ENCODE measurements around the gene CCDC85B. TPM values are rescaled to one million over a fixed set of nuclear protein-coding genes. Genes with fewer than 3 reads are reported as not detected.

CCDC85B gene
- total and polyA plus RNA-seq, 12 donors = 0.16 to 162 (median 58.4) TPM

- intact Hi-C loops (cut with DNase I) = no loop called here
- no peaks in the 10 kb centered on the region for H3K9me3 ChIP-seq (replicated peaks in 1 of 3)
- TF ChIP-seq CTCF (IDR thresholded peaks at IDR 0.05) = no peak
- TF ChIP-seq POLR2A (IDR thresholded peaks at IDR 0.05) = no peak
- peaks cover 0 to 62% of the 10 kb centered on the region in 2 donors for H3K36me3 ChIP-seq (replicated peaks in 1 of 2)
- no peak overlapping the region for H3K4me3 ChIP-seq
- H3K27me3 ChIP-seq = no peaks in the 10 kb centered on the region
- peaks cover 16 to 21% of the 10 kb centered on the region in 2 donors for H3K4me1 ChIP-seq (replicated peaks in 1 of 2)
- WGBS, 4 donors = 85 to 92% (median 91%) methylated on average over 12 to 24 of the region's 24 CpGs
- peak in 5 of 7 donors; percentile 16 to 31 (median 22) for DNase-seq
- H3K27ac ChIP-seq = no peak overlapping the region
Observed at GRCh38 chr11:65862941-65863888, 27.3 kb upstream of the CCDC85B start.

- no peaks in the 10 kb centered on the region for H3K27me3 ChIP-seq
- no peaks in the 10 kb centered on the region for H3K9me3 ChIP-seq (replicated peaks in 1 of 3)
- DNase-seq = peak in 3 of 7 donors; percentile 7 to 23 (median 16)
- 75 to 85% (median 81%) methylated on average over 6 to 12 of the region's 12 CpGs for WGBS, 4 donors
- TF ChIP-seq POLR2A (IDR thresholded peaks at IDR 0.05) (no peak), CTCF (IDR thresholded peaks at IDR 0.05) (no peak)
- intact Hi-C loops (cut with DNase I) = no loop called here
- H3K4me3 ChIP-seq = no peak overlapping the region
- H3K36me3 ChIP-seq (replicated peaks in 1 of 2) = peaks cover 0 to 66% of the 10 kb centered on the region in 2 donors
- no peak overlapping the region for H3K27ac ChIP-seq
- peaks cover 9 to 13% of the 10 kb centered on the region in 2 donors for H3K4me1 ChIP-seq (replicated peaks in 1 of 2)
Observed at GRCh38 chr11:65863889-65864705, 26.4 kb upstream of the CCDC85B start.

GRCh38 chr11:65864706-65865471 lies 25.6 kb upstream of the CCDC85B start:
- 74 to 87% (median 85%) methylated on average over 7 to 18 of the region's 18 CpGs for WGBS, 4 donors
- DNase-seq = peak in 3 of 7 donors; percentile 7 to 19 (median 16)
- no peaks in the 10 kb centered on the region for H3K9me3 ChIP-seq (replicated peaks in 1 of 3)
- intact Hi-C loops (cut with DNase I) = no loop called here
- H3K4me1 ChIP-seq (replicated peaks in 1 of 2) = peaks cover 8 to 12% of the 10 kb centered on the region in 2 donors
- H3K27me3 ChIP-seq = no peaks in the 10 kb centered on the region
- no peak overlapping the region for H3K27ac ChIP-seq
- H3K4me3 ChIP-seq = no peak overlapping the region
- H3K36me3 ChIP-seq (replicated peaks in 1 of 2) = peaks cover 0 to 68% of the 10 kb centered on the region in 2 donors
- no peak for TF ChIP-seq POLR2A (IDR thresholded peaks at IDR 0.05)
- no peak for TF ChIP-seq CTCF (IDR thresholded peaks at IDR 0.05)

Measured in adrenal gland (tissue), 12 donors.